ENCODE results near the gene ACSS1. TPM values are rescaled to one million over a fixed set of nuclear protein-coding genes. Genes with fewer than 3 reads are reported as not detected.
A peak's percentile ranks its signal among the peaks of the same experiment; 100 is the strongest.

The ACSS1 gene
- total RNA-seq, 4 donors from 2014 or later, result 5.8 to 23.5 (median 11.1) TPM

DNA sequence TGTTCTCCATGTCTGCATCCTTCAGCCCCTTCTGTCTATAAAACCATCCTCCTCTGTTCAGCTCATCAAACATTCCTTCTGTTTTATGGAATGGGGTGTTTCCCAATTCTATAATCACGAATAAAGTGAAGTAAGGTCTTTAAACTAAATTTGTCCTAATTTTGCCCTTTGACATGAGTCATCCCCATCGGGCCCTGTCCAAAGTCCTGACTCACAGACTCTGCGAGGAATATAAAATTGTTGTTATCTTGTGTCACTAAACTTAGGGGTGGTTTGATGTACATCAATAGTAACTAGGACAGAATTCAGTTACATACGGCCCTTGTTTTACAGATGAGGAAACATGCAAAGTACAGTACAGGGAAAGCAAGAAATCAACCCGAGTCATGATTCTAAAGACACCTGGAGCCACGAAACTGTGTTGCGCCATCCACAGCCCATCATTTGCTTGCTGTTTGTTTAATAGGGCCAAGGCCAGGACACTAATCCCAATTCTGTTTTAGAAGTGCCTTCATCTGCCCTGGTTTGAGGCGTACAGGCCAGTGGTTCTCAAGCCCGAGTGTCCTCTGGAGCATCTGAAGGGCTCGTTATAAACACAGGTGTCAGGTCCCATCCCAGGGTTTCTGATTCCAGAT, 2.8 kb downstream of the ACSS1 start:
- no peak overlapping the region for H3K4me3 ChIP-seq
- H3K4me1 ChIP-seq, result peaks cover 40 to 96% (median 63%) of the 10 kb centered on the region in 3 donors
- no peaks in the 10 kb centered on the region for H3K36me3 ChIP-seq
- WGBS, 2 donors, result 56 to 77% methylated on average over 10 of the region's 10 CpGs
- no peak for DNase-seq
- H3K9me3 ChIP-seq, result no peaks in the 10 kb centered on the region
- TF ChIP-seq POLR2A (IDR thresholded peaks at IDR 0.05) (no peak), CTCF (IDR thresholded peaks at IDR 0.05) (no peak)
- H3K27ac ChIP-seq, result peak overlapping the region in 3 of 4 donors; percentile 90 to 96 (median 96)
- intact Hi-C loops (cut with DNase I), result no loop called here
- no peaks in the 10 kb centered on the region for H3K27me3 ChIP-seq

DNA sequence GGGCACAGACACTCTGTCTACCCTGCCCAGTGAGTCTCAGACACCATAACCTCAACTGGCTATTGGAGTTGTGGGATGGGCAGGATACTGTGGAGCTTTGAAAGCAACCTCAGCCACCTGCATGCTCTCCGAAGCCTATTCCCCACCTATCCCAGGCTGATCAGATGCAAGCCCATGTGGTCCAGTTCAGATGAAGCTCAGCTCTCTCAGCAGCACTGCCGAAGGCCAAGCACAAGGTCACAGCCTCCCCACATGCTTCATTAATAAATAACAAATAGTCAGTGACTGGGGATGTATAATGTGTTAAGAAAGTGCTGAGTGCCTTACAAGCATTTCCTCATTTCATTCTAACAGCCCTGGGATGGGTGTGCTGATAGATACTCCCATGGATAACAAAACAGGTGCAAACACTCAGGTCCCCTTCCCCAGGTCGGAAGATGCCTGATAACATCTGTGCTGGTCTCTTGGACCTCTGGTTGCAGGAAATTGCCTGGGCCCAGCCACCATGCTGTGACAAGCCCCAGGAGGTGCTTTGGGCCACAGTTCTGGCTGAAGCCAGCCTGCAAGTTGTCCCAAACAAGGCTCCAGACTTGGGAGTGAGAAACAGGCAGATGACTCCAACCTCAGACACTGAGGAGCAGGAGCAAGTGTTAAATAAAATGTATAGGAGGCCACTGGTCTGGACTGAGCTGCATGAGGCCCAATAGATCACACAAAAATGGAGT, 3.7 kb downstream of the ACSS1 start:
- no peak for DNase-seq
- no peaks in the 10 kb centered on the region for H3K9me3 ChIP-seq
- TF ChIP-seq POLR2A (IDR thresholded peaks at IDR 0.05), result no peak
- TF ChIP-seq CTCF (IDR thresholded peaks at IDR 0.05), result no peak
- peak overlapping the region; percentile 54 to 96 (median 93) for H3K27ac ChIP-seq
- peaks cover 47 to 96% (median 66%) of the 10 kb centered on the region in 3 donors for H3K4me1 ChIP-seq
- intact Hi-C loops (cut with DNase I), result no loop called here
- H3K4me3 ChIP-seq, result peak overlapping the region in 1 of 4 donors; percentile 3
- H3K27me3 ChIP-seq, result no peaks in the 10 kb centered on the region
- no peaks in the 10 kb centered on the region for H3K36me3 ChIP-seq
- WGBS, 2 donors, result 53 to 86% methylated on average over 1 to 2 of the region's 3 CpGs

GRCh38 chr20:25053255-25054031, 4.5 kb downstream of the ACSS1 start:
- WGBS, 2 donors, result 48 to 57% methylated on average over 11 of the region's 11 CpGs
- Histone ChIP-seq H3K4me1 (peaks cover 50 to 96% (median 71%) of the 10 kb centered on the region in 3 donors), H3K27me3 (no peaks in the 10 kb centered on the region), H3K9me3 (no peaks in the 10 kb centered on the region), H3K4me3 (peak overlapping the region in 1 of 4 donors; percentile 14), H3K27ac (peak overlapping the region; percentile 54 to 96 (median 93)), H3K36me3 (no peaks in the 10 kb centered on the region)
- intact Hi-C loops (cut with DNase I), result no loop called here
- no peak for DNase-seq
- TF ChIP-seq POLR2A (IDR thresholded peaks at IDR 0.05) (no peak), CTCF (IDR thresholded peaks at IDR 0.05) (no peak)

DNA sequence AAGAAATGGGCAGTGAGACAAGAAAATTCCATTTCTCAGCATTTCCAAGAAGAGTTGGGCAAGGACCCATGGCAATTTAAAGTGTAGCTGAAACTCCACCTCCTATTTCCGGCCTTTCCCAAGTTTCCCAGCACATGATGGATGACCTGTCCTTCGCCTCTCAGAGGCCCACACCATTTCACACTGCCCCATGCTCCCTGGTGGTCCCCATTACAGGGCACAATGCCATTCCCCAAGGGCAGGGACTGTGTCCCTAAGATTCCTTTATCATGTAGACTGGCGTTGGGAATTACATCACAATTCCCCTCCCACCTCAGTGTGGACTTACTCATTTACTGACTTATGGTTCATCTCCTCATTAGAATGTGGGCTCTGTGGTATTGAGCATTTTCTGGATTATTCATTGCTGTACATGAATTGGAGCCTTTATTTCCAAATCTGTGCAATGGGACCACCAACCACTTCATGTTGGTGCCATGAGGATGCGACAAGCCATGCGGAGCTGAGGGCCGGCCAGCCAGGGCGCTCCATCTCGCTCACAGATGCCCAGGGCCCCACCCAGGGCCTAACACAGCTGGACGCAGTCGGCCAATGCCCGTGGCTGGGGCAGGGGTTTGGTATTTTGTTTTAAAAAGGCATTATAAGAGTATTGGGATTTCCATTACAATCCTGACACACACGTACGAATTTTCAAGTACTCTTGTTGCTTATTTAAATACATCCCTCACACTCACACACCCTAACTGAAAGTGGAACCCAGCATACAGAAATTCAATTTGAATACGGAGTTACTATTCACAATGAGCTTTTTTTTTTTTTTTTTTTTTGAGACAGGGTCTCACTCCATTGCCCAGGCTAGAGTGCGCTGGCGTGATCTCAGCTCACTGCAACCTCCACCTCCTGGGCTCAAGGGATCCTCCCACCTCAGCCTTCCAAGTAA, 5.4 kb downstream of the ACSS1 start:
- intact Hi-C loops (cut with DNase I), result no loop called here
- H3K4me3 ChIP-seq, result no peak overlapping the region
- 71 to 79% methylated on average over 16 of the region's 16 CpGs for WGBS, 2 donors
- H3K9me3 ChIP-seq, result no peaks in the 10 kb centered on the region
- no peak for DNase-seq
- peaks cover 47 to 100% (median 76%) of the 10 kb centered on the region in 3 donors for H3K4me1 ChIP-seq
- H3K27ac ChIP-seq, result peak overlapping the region; percentile 54 to 96 (median 93)
- no peak for TF ChIP-seq CTCF (IDR thresholded peaks at IDR 0.05)
- no peak for TF ChIP-seq POLR2A (IDR thresholded peaks at IDR 0.05)
- H3K36me3 ChIP-seq, result peaks cover 0 to 6% (median 0%) of the 10 kb centered on the region in 3 donors
- H3K27me3 ChIP-seq, result no peaks in the 10 kb centered on the region
